ENCODE data around the gene SIVA1.
"Not testable (repeated sequence)": the region's sequence is repeated elsewhere in the genome, so short reads cannot be mapped to it uniquely, and the experiment has no call there.

SIVA1 gene

DNA sequence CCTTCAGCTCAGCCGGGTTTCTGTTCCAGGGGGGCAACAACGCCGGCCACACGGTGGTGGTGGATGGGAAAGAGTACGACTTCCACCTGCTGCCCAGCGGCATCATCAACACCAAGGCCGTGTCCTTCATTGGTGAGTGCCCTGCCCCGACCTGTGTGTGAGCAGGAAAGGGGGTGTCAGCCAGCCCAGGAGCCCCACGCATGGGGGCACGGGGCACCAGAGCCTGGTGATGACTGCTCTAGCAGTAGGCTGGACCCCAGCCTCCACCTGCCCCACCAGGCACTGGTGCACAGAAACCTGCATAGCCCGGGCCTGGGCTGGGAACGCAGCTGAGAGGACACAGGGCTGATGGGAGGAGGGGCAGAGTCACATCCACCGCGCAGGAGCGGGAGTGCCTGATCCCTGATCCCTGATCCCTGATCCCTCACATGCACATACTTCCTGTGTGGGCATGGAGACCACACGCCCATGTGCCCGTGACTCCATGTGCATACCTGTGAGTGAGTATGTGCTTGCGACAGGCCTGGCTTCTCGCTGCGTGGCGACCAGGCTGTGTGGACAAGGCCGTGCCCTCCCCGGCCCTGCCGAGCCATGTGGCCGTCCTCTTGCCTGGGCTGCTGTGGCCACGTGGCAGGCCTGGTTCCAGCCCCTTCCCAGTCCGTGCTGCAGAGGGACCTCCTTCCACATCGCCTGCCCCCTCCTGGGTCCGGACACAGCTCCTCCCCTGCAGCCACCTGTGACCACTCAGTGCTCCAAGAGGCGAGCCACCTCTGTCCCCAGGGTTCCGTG is 17.8 kb upstream of the SIVA1 start:
- DNase-seq (ENCODE audit: low read depth), result no peak

DNA sequence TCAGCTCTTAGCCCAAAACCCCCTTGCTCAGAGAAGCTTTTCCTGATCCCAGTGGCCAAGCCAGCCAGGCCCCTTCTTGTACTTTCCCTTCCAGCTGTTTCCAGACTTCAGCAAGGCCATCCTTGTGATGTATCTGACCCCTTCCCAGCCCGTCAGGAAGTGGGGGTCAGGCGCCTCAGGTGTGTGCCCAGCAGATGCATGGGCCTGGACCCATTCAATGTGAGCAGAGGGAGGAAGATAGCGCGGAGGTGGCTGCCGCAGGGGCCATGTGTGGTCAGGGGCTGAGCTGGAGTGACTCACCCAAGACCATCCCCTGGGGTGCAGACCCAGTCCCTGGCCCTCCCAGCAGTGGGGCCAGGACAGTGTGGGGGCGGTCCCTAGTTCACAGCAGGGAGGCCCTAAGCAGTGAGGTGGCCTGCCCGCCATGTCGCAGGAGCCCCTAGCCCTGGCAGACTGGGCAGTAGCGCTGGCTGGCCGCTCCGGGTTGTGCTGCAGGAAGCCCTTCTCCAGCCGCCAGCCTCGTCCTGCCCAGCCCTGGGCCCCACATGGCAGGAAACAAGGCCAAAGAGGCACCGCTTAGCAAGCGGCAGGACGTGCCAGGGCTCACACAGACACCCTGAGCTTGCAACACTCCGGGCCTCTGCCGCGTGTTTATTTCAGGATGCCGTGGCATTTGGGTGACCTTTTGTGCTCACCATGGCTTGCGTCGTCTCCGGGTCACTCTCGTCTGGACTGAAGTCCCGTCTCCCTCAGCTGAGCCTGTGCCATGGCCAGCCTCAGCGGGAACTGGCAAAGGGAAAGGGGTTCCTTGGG is 16.9 kb upstream of the SIVA1 start:
- no peak for DNase-seq (ENCODE audit: low read depth)

DNA sequence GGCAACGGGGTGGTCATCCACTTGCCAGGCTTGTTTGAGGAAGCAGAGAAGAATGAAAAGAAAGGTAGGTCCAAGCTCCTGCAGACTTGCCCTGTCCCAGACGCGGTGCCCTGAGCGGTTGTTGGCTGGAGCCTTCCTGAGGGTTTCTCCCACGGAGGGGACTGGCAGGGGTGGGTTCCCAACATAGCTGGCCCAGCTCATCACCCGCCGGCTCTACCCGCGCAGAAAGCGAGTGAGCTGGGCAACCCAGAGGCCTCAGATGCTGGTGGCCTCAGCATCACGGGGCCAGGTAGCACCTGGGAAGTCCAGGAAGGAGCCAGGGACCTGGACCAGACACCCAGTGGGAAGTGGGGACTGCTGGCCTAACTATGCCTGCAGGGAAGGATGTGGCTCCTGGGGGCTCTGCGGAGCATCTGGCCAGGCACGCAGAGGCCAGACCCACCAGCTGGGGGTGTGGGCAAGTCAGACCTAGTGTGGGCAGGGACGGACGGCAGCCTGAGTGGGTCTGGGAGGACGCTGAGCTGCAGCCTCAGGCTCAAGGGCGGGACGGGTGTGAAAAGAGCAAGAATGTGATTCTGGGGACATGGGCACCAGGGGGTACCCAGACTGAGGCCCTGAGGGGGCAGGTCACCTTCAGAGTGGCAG is 14.4 kb upstream of the SIVA1 start:
- no peak for DNase-seq (ENCODE audit: low read depth)

DNA sequence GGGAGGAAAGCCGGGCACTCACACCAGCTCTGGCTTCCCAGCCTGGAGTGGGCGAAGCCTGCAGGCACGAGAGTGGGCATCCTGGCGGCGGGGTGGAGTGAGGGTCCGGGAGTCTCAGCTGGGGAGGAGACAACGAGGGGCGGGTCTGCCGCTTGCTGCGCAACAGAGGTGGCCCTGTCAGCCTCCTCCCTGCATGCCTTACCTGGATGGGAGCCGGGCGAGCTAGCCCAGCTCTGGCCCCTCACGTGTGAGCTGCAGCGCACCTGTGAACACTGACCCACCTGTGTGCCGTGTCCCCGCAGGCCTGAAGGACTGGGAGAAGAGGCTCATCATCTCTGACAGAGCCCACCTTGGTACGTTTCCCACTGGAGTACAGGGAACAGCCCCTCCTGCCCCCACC is 13.9 kb upstream of the SIVA1 start:
- no peak for DNase-seq (ENCODE audit: low read depth)

DNA sequence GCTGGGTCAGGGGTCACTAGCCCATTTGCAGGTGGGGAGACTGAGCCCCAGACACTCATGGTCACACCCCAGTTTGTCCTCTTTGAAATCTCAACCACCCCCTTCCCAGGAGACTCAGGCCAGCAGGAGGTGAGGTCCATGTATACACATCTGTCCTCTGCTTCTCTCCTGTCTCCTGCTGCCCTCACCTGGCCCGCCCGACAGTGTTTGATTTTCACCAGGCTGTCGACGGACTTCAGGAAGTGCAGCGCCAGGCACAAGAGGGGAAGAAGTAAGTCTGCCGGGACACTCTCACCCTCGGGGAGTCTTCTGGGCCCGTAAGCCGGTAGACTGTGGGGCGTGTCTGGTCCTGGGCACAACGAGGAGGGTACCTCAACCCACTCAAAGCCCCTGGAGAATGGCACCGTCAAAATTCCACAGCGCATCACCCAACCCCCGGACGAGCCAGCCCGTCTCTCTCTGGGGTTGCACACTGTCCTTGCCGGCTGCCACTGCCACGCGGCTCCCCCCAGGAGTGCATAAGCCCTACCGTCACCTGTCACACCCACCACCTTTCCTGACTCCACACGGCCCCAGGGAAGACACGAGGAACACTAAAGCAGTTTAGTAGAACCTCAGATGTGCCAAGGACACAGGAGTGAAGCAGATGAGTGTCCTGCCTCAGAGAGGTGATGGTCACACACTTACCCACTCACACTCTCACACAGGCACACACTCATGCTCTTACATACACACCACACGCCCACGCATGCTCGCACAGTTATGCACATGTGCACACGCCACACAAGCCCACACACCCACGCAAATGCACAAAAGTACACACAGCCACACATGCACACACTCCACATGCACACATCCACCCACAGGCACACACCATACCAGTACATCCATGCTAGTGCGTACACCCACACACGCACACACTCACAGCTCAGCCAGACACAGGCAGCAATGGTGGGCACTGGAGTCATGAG is 13.1 kb upstream of the SIVA1 start:
- DNase-seq (ENCODE audit: low read depth), result no peak

DNA sequence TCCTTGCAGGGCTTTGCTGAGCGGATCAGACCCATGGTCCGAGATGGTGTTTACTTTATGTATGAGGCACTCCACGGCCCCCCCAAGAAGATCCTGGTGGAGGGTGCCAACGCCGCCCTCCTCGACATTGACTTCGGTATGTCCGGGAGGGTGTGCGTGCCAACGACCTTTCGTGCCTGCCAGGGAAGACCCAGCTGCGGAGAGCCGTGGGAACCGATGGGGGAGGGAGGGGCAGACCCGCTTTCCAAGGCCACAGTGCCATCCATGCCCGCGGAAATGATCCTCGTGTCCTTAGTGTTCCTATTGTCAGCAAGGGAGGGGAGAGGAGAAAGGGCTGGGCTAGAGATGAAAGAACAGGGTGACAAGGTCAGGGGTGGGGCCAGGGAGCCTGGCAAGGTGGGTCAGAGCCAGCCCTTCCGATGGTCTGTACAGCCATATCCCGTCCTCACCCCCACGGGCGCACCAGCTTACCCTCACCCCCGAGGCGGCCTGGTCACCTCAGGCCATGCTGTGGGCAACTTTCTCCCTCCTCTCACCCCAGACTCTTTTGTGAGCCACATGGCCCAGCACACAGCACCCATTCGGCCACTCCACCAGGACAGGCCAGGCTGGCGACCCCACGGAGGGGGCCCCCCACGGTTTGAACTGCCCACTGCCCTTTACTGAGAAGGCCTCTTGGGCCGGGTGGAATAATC is 11.7 kb upstream of the SIVA1 start:
- no peak for DNase-seq (ENCODE audit: low read depth)

DNA sequence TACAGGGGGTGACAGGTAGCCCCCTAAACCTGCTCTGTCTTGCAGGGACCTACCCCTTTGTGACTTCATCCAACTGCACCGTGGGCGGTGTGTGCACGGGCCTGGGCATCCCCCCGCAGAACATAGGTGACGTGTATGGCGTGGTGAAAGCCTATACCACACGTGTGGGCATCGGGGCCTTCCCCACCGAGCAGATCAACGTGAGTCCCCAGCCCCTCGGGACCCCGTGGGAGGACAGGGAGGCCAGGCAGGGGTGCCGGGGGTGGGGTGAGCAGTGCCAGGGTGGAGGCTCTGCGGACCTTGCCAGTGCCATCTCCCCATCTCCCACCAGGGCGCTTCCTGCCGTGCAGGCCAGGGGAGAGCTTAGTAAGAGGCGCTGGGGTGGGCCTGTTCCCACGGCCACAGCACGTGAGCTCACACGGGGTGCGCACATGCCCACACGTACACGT is 11.1 kb upstream of the SIVA1 start:
- no peak for DNase-seq (ENCODE audit: low read depth)

DNA sequence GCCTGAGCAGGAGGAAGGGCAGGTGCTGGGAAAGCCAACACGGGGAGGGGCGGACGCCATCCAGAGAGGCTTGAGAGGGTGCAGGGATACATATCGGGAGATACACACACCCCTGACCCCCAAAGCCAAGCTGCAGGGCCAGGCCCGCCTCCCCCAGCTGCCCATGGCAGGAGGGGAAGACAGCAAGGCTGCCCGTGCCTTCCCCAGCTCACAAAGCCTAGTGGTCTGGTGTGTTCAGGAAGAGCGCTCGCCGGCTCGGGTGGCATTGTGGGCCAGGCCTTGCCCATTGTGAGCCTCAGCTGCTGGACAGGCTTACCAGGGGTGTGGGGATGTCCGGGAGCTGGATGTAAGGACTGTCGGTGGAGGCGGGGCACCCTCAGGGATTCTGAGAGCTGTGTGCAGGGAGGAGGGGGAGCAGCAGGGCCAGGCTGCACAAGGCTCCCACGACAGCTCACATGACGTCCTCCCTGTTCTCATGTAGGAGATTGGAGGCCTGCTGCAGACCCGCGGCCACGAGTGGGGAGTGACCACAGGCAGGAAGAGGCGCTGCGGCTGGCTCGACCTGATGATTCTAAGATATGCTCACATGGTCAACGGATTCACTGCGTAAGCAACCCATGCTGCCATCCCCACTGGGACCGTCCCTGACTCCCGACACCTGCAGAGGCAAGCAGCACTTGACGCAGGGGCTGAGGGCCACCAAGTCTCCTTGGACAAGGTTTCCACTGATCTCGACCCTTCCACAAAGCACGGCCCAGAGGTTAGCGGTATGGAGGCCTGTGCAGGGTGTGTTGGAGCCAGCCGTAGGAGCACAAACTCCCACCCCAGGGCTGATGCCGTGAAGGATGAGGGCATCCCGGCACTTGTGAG is 10.1 kb upstream of the SIVA1 start:
- DNase-seq (ENCODE audit: low read depth), result no peak

DNA sequence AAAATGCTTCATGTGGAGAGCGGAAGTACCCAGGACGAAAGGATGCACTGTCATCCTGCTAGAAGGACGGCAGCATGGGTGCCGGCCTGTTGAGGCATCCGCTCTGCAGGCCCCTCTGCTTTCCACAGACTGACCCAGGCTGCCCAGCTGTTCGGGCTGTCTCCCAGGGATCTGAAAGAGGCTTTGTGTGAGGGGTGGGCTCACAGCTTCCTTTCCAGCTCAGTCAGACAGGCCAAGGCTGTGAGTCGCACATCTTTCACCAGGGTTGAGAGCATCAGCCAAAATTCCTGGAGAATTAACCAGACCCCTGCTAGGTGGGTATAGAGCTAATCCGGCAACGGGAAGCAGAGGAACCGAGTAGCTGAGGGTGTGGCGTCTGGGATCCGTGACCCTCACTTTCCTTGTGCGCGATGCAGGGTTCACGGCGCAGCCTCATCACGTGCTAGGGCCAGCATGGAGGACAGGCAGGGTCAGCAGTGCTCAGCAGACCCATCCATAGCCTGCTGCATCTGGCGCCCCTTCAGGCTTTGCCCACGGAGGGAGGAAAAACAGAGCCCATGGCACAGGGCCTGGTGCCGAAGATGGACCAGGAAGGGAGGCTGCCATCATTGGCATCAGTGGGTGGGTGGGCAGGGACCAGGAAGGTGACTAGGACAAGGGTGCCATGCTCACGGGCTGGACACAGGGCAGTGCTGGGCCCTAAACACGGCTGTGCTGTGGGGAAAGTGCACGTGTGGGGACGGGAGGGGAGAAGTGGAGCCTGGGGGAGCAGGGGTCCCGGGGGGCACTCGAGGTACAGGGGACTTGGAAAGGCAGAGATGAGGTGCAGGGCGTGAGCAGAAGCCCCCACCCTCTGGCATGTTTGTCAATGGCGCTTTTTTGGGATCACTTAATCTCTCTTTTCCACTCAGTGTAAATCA is 9.2 kb upstream of the SIVA1 start:
- no peak for DNase-seq (ENCODE audit: low read depth)

DNA sequence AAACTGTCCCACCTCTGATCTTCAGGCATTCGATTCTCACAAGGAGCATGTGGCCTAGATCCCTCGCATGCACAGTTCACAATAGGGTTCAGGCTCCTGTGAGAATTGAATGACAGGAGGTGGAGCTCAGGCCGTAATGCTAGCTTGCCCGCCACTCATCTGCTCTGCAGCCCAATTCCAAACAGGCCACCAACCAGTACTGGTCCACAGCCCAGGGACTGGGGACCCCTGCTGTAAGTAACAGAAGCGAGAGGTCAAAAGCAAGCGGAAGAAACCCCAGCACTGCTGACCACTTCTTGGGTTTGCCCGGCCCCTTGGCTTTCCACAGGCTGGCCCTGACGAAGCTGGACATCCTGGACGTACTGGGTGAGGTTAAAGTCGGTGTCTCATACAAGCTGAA is 8.5 kb upstream of the SIVA1 start:
- no peak for DNase-seq (ENCODE audit: low read depth)

DNA sequence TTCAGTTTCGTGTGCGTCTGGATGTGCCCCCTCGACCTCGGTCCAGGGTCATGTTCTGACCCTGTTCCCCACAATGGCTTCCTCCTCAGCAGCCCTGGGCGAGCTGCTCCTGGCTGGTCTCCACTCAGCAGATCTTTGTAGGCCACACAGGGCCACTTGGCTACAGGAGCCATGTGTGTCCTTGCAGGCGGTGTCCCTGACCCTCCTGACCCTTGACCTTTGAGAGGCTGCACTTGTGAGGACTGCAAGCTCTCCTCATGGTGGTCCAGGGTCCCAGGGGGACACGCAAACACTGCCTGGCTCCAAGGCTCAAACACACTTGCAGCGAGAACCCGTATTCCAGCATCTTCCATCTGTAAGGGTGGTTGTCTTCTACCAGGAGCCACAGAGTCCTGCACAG is 7.5 kb upstream of the SIVA1 start:
- no peak for DNase-seq (ENCODE audit: low read depth)

DNA sequence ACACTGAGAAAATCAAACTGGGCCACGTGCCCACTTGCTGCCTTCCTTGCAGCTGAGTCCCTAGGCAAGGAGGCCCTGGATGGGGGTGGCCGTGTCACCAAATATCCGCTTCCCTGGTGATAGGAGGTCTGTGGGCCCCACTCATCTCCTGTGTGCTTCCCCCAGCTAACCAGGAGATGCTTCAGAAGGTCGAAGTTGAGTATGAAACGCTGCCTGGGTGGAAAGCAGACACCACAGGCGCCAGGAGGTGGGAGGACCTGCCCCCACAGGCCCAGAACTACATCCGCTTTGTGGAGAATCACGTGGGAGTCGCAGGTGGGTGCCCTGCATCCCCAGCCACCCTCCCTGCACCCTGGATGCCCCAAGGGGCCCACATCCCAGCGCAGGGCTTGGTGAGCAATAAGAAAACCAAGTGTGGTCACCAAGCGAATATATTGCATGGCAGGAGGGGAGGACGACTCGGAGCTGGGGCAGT is 6.8 kb upstream of the SIVA1 start:
- no peak for DNase-seq (ENCODE audit: low read depth)

DNA sequence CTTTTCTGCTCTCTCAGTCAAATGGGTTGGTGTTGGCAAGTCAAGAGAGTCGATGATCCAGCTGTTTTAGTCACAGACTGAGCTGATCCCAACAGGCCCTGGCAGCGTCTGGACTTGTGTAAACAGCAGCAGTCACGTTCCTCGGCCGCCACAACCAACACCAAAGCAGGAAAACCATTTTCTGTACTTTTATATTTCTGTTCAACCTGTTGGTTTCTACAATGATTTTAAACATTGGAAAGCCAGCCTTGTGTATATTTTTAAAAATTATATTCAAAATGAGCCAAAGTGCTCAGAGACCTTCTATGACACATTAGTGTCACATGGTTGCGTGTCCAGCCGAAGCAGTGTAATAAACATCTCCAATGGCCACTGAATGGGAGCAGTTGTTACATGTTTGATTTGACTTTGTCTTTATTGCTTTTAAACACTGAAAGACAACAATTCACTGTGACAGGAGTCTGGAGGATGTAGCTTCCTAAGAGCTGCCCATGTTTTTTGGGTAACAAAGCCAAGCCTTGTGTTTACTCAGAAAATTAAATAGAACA is 5.9 kb upstream of the SIVA1 start:
- no peak for DNase-seq (ENCODE audit: low read depth)

DNA sequence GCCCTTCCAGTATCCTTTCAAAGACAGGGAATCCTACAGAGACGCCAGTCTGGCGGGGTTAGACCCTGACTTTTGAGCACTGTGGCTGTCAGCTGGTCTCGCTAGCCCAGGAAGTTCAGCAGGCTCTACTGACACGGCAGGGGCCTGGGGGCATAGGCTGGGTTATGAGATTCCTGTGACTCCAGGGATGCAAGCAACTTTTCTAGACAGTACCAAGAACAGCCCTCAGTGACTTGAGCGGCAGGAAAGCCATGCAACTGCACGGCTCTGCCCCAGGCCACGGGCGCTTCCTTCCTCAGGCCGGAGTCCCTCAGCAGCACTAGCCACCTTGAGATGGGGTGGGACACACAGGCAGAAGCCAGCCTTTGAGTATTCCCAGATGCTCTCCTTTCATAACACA is 5.1 kb upstream of the SIVA1 start:
- DNase-seq (ENCODE audit: low read depth), result no peak

DNA sequence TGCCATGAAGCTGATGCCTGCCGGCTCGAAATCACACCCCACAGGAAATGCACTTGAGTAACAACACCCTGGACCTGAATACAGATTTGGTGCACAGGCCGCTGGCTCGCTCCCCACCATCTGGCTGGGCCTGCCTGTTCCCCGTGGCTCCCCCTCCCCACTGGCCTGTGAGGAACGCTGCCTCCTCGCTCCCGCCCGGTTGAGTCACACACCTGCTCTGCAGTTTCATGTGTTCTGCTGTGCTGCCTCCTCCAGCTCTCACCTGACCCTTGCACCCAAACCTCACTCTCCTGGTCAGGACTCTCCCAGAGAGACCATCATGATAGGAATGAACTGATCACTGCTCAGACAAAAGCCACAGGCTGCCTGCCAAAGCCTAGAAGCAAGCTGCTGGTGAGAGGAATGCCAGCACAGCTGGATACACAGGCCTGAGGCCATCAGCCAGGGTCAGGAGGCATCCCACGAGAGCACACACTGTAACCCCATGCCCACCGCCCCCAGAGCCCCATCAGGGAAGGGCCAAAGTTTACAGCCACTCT is 3.8 kb upstream of the SIVA1 start:
- no peak for DNase-seq (ENCODE audit: low read depth)

DNA sequence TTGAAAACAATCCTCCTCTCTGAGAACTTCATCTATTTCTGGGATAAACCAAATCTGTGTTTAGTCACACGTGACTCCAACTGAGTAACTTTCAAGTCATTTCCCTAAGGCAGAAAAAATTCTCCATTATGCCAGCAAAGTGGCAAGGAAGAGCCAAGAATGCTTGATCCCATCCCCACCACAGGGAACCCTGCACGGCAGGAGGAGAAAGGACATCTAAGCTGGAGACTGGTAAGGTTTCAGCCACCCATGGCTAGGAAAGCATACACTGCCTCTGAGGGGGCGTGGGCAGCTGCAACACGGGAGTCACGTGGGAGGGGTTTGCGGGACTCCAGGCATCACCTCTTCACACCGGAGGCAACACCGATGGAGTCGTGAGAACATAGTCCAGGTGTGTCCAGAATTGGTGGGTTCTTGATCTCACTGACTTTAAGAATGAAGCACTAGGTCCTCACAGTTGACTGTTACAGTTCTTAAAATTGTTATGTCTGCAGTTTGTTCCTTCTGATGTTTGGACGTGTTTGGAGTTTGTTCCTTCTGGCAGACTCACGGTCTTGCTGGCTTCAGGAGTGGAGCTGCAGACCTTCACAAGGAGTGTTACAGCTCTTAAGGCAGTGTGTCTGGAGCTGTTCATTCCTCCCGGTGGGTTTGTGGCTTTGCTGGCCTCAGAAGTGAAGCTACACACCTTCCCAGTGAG is 2.7 kb upstream of the SIVA1 start:
- DNase-seq (ENCODE audit: low read depth), result no peak

DNA sequence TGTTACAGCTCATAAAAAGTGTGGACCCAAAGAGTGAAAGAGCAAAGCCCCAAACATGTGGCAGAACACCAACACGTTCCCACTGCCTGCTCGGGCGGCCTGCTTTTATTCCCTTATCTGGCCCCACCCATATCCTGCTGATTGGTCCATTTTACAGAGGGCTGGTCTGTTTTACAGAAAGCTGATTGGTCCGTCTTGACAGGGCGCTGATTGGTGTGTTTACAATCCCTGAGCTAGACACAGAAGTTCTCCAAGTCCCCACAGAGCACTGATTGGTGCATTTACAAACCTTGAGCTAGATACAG is 2.2 kb upstream of the SIVA1 start:
- DNase-seq (ENCODE audit: low read depth), result not testable (repeated sequence)
